ENCODE measurements around the gene AXIN1.

Gene AXIN1

GRCh38 chr16:324201-324450 is 28.4 kb downstream of the AXIN1 start:
- H3K79me2 ChIP-seq (ENCODE audit: insufficient read depth, low read length), result peaks cover 47% of the 10 kb centered on the region; the same call in 1 of the 2 replicates
- no peaks in the 10 kb centered on the region for H3F3A ChIP-seq (ENCODE audit: low read depth)
- no peak overlapping the region for H2AFZ ChIP-seq (ENCODE audit: low read length)
- no peaks in the 10 kb centered on the region for H4K20me1 ChIP-seq (ENCODE audit: insufficient read depth, low read length, poor library complexity, severe bottlenecking)
- no peaks in the 10 kb centered on the region for H3K36me3 ChIP-seq (ENCODE audit: insufficient read depth, low read length)
- peak overlapping the region; percentile 68 for H3K4me2 ChIP-seq (ENCODE audit: low read depth, low read length, poor library complexity, severe bottlenecking)
- peak overlapping the region; percentile 52 for H3K9ac ChIP-seq (ENCODE audit: low read depth, low read length, poor library complexity, severe bottlenecking)
- TF ChIP-seq CTCF (conservative IDR thresholded peaks at IDR 0.05; ENCODE audit: low read length) (no peak), EZH2phosphoT487 (IDR thresholded peaks at IDR 0.05; ENCODE audit: borderline replicate concordance) (no peak)
- H3K9me2 ChIP-seq (replicated peaks; ENCODE audit: low read depth, low read length), result no peaks in the 10 kb centered on the region
- no peaks in the 10 kb centered on the region for H3K9me3 ChIP-seq (ENCODE audit: insufficient read depth, low read depth, low read length)
- peaks cover 42% of the 10 kb centered on the region for H3K4me1 ChIP-seq (ENCODE audit: insufficient read depth, low read length, poor library complexity, severe bottlenecking)
- H3K27me3 ChIP-seq (ENCODE audit: insufficient read depth, low read length, poor library complexity, severe bottlenecking), result no peaks in the 10 kb centered on the region
- H3K4me3 ChIP-seq (ENCODE audit: low read length, poor library complexity, severe bottlenecking), result no peak overlapping the region

- no peak overlapping the region for H3K9ac ChIP-seq (ENCODE audit: low read depth, low read length, poor library complexity, severe bottlenecking)
- no peak overlapping the region for H2AFZ ChIP-seq (ENCODE audit: low read length)
- H3F3A ChIP-seq (ENCODE audit: low read depth), result no peaks in the 10 kb centered on the region
- H3K9me2 ChIP-seq (replicated peaks; ENCODE audit: low read depth, low read length), result no peaks in the 10 kb centered on the region
- H3K36me3 ChIP-seq (ENCODE audit: insufficient read depth, low read length), result no peaks in the 10 kb centered on the region
- H3K9me3 ChIP-seq (ENCODE audit: insufficient read depth, low read depth, low read length), result no peaks in the 10 kb centered on the region
- H3K27me3 ChIP-seq (ENCODE audit: insufficient read depth, low read length, poor library complexity, severe bottlenecking), result no peaks in the 10 kb centered on the region
- peaks cover 44% of the 10 kb centered on the region for H3K4me1 ChIP-seq (ENCODE audit: insufficient read depth, low read length, poor library complexity, severe bottlenecking)
- H3K4me3 ChIP-seq (ENCODE audit: low read length, poor library complexity, severe bottlenecking), result no peak overlapping the region
- TF ChIP-seq CTCF (conservative IDR thresholded peaks at IDR 0.05; ENCODE audit: low read length) (no peak), EZH2phosphoT487 (IDR thresholded peaks at IDR 0.05; ENCODE audit: borderline replicate concordance) (no peak)
- H4K20me1 ChIP-seq (ENCODE audit: insufficient read depth, low read length, poor library complexity, severe bottlenecking), result no peaks in the 10 kb centered on the region
- H3K79me2 ChIP-seq (ENCODE audit: insufficient read depth, low read length), result peaks cover 44% of the 10 kb centered on the region; the same call in 1 of the 2 replicates
- no peak overlapping the region for H3K4me2 ChIP-seq (ENCODE audit: low read depth, low read length, poor library complexity, severe bottlenecking)
Measured at GRCh38 chr16:322476-323143, 29.9 kb downstream of the AXIN1 start.

GRCh38 chr16:321532-321931 is 31.0 kb downstream of the AXIN1 start:
- Histone ChIP-seq H3K79me2 (ENCODE audit: insufficient read depth, low read length) (peaks cover 53% of the 10 kb centered on the region; the same call in 1 of the 2 replicates), H4K20me1 (ENCODE audit: insufficient read depth, low read length, poor library complexity, severe bottlenecking) (no peaks in the 10 kb centered on the region)

More at GRCh38 chr16:321532-321931, 31.0 kb downstream of the AXIN1 start:
- no peaks in the 10 kb centered on the region for H3K27me3 ChIP-seq (ENCODE audit: insufficient read depth, low read length, poor library complexity, severe bottlenecking)
- no peaks in the 10 kb centered on the region for H3K9me2 ChIP-seq (replicated peaks; ENCODE audit: low read depth, low read length)
- H3K9ac ChIP-seq (ENCODE audit: low read depth, low read length, poor library complexity, severe bottlenecking), result no peak overlapping the region
- H3K4me1 ChIP-seq (ENCODE audit: insufficient read depth, low read length, poor library complexity, severe bottlenecking), result peaks cover 45% of the 10 kb centered on the region
- H3K4me2 ChIP-seq (ENCODE audit: low read depth, low read length, poor library complexity, severe bottlenecking), result no peak overlapping the region
- no peaks in the 10 kb centered on the region for H3F3A ChIP-seq (ENCODE audit: low read depth)
- no peak overlapping the region for H2AFZ ChIP-seq (ENCODE audit: low read length)
- TF ChIP-seq CTCF (conservative IDR thresholded peaks at IDR 0.05; ENCODE audit: low read length) (no peak), EZH2phosphoT487 (IDR thresholded peaks at IDR 0.05; ENCODE audit: borderline replicate concordance) (no peak)
- no peaks in the 10 kb centered on the region for H3K36me3 ChIP-seq (ENCODE audit: insufficient read depth, low read length)
- H3K4me3 ChIP-seq (ENCODE audit: low read length, poor library complexity, severe bottlenecking), result no peak overlapping the region
- no peaks in the 10 kb centered on the region for H3K9me3 ChIP-seq (ENCODE audit: insufficient read depth, low read depth, low read length)

Data from Loucy (cell line).